ENCODE data around the gene IKBKE. TPM values are rescaled to one million over a fixed set of nuclear protein-coding genes. Genes with fewer than 3 reads are reported as not detected.

IKBKE gene
- total RNA-seq, 1 experiment from 2014 or later: 5.1 TPM

DNA sequence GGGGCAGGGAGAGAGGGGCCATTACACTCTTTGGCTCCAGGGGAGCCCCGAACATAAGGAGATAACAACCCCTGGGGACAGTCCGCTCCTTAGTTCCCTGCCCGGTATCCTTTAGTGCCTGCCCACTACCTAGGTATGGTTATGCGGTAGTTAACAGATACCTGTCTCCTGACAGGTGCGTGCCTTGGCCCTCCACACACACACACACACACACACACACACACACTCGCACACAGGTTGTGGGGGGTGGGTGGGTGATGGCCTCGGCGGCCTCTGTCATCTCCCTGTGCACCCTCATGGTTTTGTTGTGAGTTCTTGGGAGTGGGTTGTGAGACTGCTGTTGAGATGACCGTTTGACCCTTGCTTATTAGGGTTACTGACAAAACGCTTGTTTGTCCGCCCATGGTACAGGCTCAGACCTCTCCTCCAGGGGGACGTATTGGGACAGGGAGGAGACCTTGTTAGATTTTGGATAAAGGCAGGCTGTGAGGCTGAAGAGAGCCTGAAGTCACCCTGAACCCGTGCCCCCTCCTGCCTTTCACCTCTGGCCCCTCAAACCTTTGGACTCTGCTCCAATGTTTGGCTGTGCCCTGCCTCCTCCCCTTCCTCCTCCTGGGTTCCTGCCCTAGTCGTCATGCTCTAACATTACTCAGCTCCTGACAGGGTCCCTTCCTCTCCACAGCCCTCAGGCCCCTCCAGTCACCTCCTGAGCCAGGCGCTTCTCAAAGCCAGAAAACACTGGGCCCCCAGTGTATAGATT, 38.0 kb downstream of the IKBKE start:
- no TSS peak for BruUV-seq (replicated peaks)
- ChIA-PET RAD21 (ENCODE audit: low non-redundant PET in 1 of 2, low total read pairs in 2 of 2, uncharacterized antibody in 2 of 2, unreplicated experiment in 2 of 2) (no interaction called here), CTCF (no interaction called here), POLR2A (no interaction called here)
- no peak for ATAC-seq
- DNase-seq (ENCODE audit: low read depth, low spot score): no peak
- no peaks in the 10 kb centered on the region for H3K79me2 ChIP-seq (ENCODE audit: insufficient read depth, low read length)
- peak overlapping the region; percentile 56 for H3K9ac ChIP-seq (ENCODE audit: low read length)
- peaks cover 26 to 68% of the 10 kb centered on the region in 2 experiments for H3K4me1 ChIP-seq (ENCODE audit: control insufficient read depth in 1 of 2, insufficient read depth in 2 of 2, low read length in 2 of 2)
- no peak overlapping the region; the same call in 1 of the 2 replicates for H3K27ac ChIP-seq (ENCODE audit: low read depth, low read length)
- H2AFZ ChIP-seq (ENCODE audit: low read depth, low read length, poor library complexity, severe bottlenecking): no peak overlapping the region
- H3K9me2 ChIP-seq (ENCODE audit: insufficient read depth): no peaks in the 10 kb centered on the region
- peak overlapping the region; percentile 72 for H3K4me2 ChIP-seq (ENCODE audit: low read length)
- no peaks in the 10 kb centered on the region for H3K36me3 ChIP-seq (ENCODE audit: control insufficient read depth in 1 of 2, insufficient read depth in 2 of 2, low read length in 2 of 2)
- TF ChIP-seq POLR2AphosphoS5 (IDR thresholded peaks at IDR 0.05; ENCODE audit: low read depth, low read length): no peak
- no peak for TF ChIP-seq EZH2phosphoT487 (IDR thresholded peaks at IDR 0.05; ENCODE audit: borderline replicate concordance)
- H3K27me3 ChIP-seq (ENCODE audit: insufficient read depth, low read length): no peaks in the 10 kb centered on the region
- no peaks in the 10 kb centered on the region for H4K20me1 ChIP-seq (ENCODE audit: insufficient read depth)
- intact Hi-C loops (cut with micrococcal nuclease): no loop called here
- no peaks in the 10 kb centered on the region for H3K9me3 ChIP-seq (ENCODE audit: control insufficient read depth in 1 of 2, insufficient read depth in 1 of 2, low read depth in 1 of 2, low read length in 2 of 2)
- H3K4me3 ChIP-seq (replicated peaks in 1 of 2; ENCODE audit: low read depth in 1 of 2, low read length in 2 of 2): peak overlapping the region; percentile 40 to 55

DNA sequence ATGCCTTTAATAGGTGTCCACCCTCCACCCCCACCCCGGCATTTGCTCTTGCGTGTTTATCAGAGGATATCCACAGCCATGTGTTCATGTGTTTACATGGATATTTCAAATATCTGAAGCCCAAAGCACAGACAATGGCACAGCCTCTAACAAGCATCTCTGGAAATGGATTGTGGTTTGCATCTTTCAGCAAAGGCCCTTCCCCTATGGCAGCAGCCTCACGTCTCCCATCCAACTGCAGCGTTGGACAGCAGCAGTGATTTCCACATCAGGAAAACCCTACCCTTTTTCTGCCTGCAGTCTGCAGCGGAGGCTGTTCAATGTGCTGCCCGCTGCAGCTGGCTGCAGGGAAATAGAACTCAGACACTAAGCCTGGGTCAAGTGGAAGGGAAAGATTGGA, 38.7 kb downstream of the IKBKE start:
- intact Hi-C loops (cut with micrococcal nuclease): no loop called here
- H3K4me3 ChIP-seq (replicated peaks in 1 of 2; ENCODE audit: low read depth in 1 of 2, low read length in 2 of 2): no peak overlapping the region
- H3K4me2 ChIP-seq (ENCODE audit: low read length): 0 out of 2 replicates have a peak overlapping the region, but pooled peaks have one; percentile 72
- H3K9ac ChIP-seq (ENCODE audit: low read length): no peak overlapping the region
- no peak overlapping the region for H3K27ac ChIP-seq (ENCODE audit: low read depth, low read length)
- DNase-seq (ENCODE audit: low read depth, low spot score) (no peak), ATAC-seq (no peak)
- RAD21 ChIA-PET (ENCODE audit: low non-redundant PET in 1 of 2, low total read pairs in 2 of 2, uncharacterized antibody in 2 of 2, unreplicated experiment in 2 of 2): no interaction called here
- no peaks in the 10 kb centered on the region for H4K20me1 ChIP-seq (ENCODE audit: insufficient read depth)
- no peaks in the 10 kb centered on the region for H3K9me3 ChIP-seq (ENCODE audit: control insufficient read depth in 1 of 2, insufficient read depth in 1 of 2, low read depth in 1 of 2, low read length in 2 of 2)
- no peaks in the 10 kb centered on the region for H3K79me2 ChIP-seq (ENCODE audit: insufficient read depth, low read length)
- no TSS peak for BruUV-seq (replicated peaks)
- no peaks in the 10 kb centered on the region for H3K36me3 ChIP-seq (ENCODE audit: control insufficient read depth in 1 of 2, insufficient read depth in 2 of 2, low read length in 2 of 2)
- H3K4me1 ChIP-seq (ENCODE audit: control insufficient read depth in 1 of 2, insufficient read depth in 2 of 2, low read length in 2 of 2): peaks cover 26 to 68% of the 10 kb centered on the region in 2 experiments
- POLR2A ChIA-PET: no interaction called here
- no peaks in the 10 kb centered on the region for H3K27me3 ChIP-seq (ENCODE audit: insufficient read depth, low read length)
- H3K9me2 ChIP-seq (ENCODE audit: insufficient read depth): no peaks in the 10 kb centered on the region
- CTCF ChIA-PET: no interaction called here
- no peak for TF ChIP-seq RAD21 (IDR thresholded peaks at IDR 0.05; ENCODE audit: low read depth)
- no peak for TF ChIP-seq YY1 (IDR thresholded peaks at IDR 0.05; ENCODE audit: extremely low read depth, insufficient replicate concordance, low read depth, low read length)
- no peak for TF ChIP-seq POLR2AphosphoS5 (IDR thresholded peaks at IDR 0.05; ENCODE audit: low read depth, low read length)
- no peak for TF ChIP-seq SP1 (IDR thresholded peaks at IDR 0.05; ENCODE audit: low read depth)
- no peak for TF ChIP-seq POLR2A (IDR thresholded peaks at IDR 0.05; ENCODE audit: borderline replicate concordance, extremely low read depth, insufficient read depth, insufficient read length)
- TF ChIP-seq, protein P1, sequence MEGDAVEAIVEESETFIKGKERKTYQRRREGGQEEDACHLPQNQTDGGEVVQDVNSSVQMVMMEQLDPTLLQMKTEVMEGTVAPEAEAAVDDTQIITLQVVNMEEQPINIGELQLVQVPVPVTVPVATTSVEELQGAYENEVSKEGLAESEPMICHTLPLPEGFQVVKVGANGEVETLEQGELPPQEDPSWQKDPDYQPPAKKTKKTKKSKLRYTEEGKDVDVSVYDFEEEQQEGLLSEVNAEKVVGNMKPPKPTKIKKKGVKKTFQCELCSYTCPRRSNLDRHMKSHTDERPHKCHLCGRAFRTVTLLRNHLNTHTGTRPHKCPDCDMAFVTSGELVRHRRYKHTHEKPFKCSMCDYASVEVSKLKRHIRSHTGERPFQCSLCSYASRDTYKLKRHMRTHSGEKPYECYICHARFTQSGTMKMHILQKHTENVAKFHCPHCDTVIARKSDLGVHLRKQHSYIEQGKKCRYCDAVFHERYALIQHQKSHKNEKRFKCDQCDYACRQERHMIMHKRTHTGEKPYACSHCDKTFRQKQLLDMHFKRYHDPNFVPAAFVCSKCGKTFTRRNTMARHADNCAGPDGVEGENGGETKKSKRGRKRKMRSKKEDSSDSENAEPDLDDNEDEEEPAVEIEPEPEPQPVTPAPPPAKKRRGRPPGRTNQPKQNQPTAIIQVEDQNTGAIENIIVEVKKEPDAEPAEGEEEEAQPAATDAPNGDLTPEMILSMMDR (IDR thresholded peaks at IDR 0.05 in 2 of 3, conservative IDR thresholded peaks at IDR 0.05 in 1 of 3; ENCODE audit: borderline replicate concordance in 1 of 3, insufficient read depth in 1 of 3, low read depth in 2 of 3, low read length in 2 of 3): no peak
- TF ChIP-seq, protein P2, sequence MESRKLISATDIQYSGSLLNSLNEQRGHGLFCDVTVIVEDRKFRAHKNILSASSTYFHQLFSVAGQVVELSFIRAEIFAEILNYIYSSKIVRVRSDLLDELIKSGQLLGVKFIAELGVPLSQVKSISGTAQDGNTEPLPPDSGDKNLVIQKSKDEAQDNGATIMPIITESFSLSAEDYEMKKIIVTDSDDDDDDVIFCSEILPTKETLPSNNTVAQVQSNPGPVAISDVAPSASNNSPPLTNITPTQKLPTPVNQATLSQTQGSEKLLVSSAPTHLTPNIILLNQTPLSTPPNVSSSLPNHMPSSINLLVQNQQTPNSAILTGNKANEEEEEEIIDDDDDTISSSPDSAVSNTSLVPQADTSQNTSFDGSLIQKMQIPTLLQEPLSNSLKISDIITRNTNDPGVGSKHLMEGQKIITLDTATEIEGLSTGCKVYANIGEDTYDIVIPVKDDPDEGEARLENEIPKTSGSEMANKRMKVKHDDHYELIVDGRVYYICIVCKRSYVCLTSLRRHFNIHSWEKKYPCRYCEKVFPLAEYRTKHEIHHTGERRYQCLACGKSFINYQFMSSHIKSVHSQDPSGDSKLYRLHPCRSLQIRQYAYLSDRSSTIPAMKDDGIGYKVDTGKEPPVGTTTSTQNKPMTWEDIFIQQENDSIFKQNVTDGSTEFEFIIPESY (IDR thresholded peaks at IDR 0.05; ENCODE audit: extremely low read depth, insufficient replicate concordance, low read length): no peak
- H2AFZ ChIP-seq (ENCODE audit: low read depth, low read length, poor library complexity, severe bottlenecking): no peak overlapping the region
